ENCODE data around the gene PNLIP. TPM values are rescaled to one million over a fixed set of nuclear protein-coding genes. Genes with fewer than 3 reads are reported as not detected.

PNLIP gene
- total RNA-seq = not detected

GRCh38 chr10:116545756-116546155, at the start of gene PNLIP:
TSS of gene PNLIP (plus strand) at chr10:116545931. CDS start at chr10:116546093, 162 bp downstream.
- intact Hi-C loops (cut with DNase I) = no loop called here
- 86% methylated on average over 8 of the region's 8 CpGs for WGBS

DNA sequence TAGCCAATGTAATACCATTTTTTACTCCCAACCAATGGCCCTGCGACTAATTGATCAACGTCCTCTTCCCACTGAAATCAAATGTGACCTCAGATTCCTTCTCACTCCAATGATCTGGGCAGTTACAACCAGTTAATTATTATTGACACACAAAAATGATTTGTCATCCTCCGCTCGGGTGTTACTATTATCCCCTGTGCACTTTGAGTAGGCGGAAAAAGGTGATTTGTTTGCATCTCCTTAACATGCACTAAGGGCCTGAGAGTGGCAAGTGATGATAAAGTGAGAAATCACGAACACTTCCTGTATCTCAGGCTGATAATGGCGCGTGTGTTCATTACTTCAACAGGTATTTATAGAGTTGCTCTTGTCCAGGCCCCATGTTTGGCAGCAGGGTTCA, 40.9 kb upstream of the PNLIP start:
- DNase-seq (ENCODE audit: extremely low spot score) = peak; percentile 47
- WGBS = 66% methylated on average over 8 of the region's 8 CpGs
- Histone ChIP-seq H3K27me3 (no peaks in the 10 kb centered on the region), H3K27ac (replicated peaks in 1 of 4) (no peak overlapping the region), H3K4me3 (no peak overlapping the region), H3K36me3 (no peaks in the 10 kb centered on the region), H3K4me1 (no peaks in the 10 kb centered on the region), H3K9me3 (peaks cover 0 to 5% (median 0%) of the 10 kb centered on the region in 4 donors)
- no peak for TF ChIP-seq POLR2AphosphoS5 (IDR thresholded peaks at IDR 0.05)
- no peak for TF ChIP-seq EP300 (IDR thresholded peaks at IDR 0.05)
- no peak for TF ChIP-seq POLR2A (IDR thresholded peaks at IDR 0.05; ENCODE audit: low read depth)
- no peak for TF ChIP-seq CTCF (IDR thresholded peaks at IDR 0.05)
- intact Hi-C loops (cut with DNase I) = no loop called here

More at GRCh38 chr10:116545756-116546155, at the start of gene PNLIP:
- no peak for DNase-seq (ENCODE audit: extremely low spot score)
- no peak for TF ChIP-seq POLR2AphosphoS5 (IDR thresholded peaks at IDR 0.05)
- no peak for TF ChIP-seq EP300 (IDR thresholded peaks at IDR 0.05)
- TF ChIP-seq POLR2A (IDR thresholded peaks at IDR 0.05; ENCODE audit: low read depth) = no peak
- no peak for TF ChIP-seq CTCF (IDR thresholded peaks at IDR 0.05)
- Histone ChIP-seq H3K4me1 (no peaks in the 10 kb centered on the region), H3K27ac (replicated peaks in 1 of 4) (no peak within 1 kb of the TSS), H3K36me3 (no peaks in the 10 kb centered on the region), H3K27me3 (peaks cover 0 to 4% (median 0%) of the 10 kb centered on the region in 4 donors), H3K9me3 (no peaks in the 10 kb centered on the region), H3K4me3 (no peak within 1 kb of the TSS)

DNA sequence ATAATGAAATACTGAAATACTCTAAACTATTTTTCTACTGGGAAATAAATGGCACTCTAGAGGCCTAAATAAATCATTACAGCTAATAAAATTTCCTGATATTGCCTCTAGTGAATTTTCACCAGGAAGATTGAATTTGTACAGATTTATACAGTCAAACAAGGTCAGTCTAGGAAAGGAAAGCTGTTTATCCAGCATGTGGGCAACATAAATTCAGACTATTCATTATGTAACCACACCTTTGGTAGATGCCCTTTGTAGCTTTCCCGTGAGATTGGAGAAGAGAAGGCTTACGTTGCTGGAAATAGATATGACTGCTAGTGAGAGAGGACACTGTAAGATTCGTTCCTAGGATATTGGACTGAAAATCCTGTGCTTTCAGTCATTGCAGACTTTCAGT, 35.2 kb upstream of the PNLIP start:
- 77% methylated on average over 3 of the region's 3 CpGs for WGBS
- DNase-seq (ENCODE audit: extremely low spot score) = no peak
- no peaks in the 10 kb centered on the region for H3K4me1 ChIP-seq
- no peak overlapping the region for H3K27ac ChIP-seq (replicated peaks in 1 of 4)
- H3K9me3 ChIP-seq = no peaks in the 10 kb centered on the region
- H3K4me3 ChIP-seq = no peak overlapping the region
- TF ChIP-seq EP300 (IDR thresholded peaks at IDR 0.05) = no peak
- TF ChIP-seq CTCF (IDR thresholded peaks at IDR 0.05) = no peak
- TF ChIP-seq POLR2AphosphoS5 (IDR thresholded peaks at IDR 0.05) = no peak
- TF ChIP-seq POLR2A (IDR thresholded peaks at IDR 0.05; ENCODE audit: low read depth) = no peak
- intact Hi-C loops (cut with DNase I) = no loop called here
- H3K27me3 ChIP-seq = no peaks in the 10 kb centered on the region
- H3K36me3 ChIP-seq = no peaks in the 10 kb centered on the region

- DNase-seq (ENCODE audit: extremely low spot score) = peak; percentile 64
- H3K27me3 ChIP-seq = no peaks in the 10 kb centered on the region
Observed at GRCh38 chr10:116511365-116511764, 34.4 kb upstream of the PNLIP start.

More at GRCh38 chr10:116511365-116511764, 34.4 kb upstream of the PNLIP start:
- no peaks in the 10 kb centered on the region for H3K9me3 ChIP-seq
- H3K36me3 ChIP-seq = no peaks in the 10 kb centered on the region
- intact Hi-C loops (cut with DNase I) = no loop called here
- 70% methylated on average over 3 of the region's 3 CpGs for WGBS
- no peak for TF ChIP-seq POLR2A (IDR thresholded peaks at IDR 0.05; ENCODE audit: low read depth)
- no peak for TF ChIP-seq POLR2AphosphoS5 (IDR thresholded peaks at IDR 0.05)
- TF ChIP-seq EP300 (IDR thresholded peaks at IDR 0.05) = no peak
- no peak for TF ChIP-seq CTCF (IDR thresholded peaks at IDR 0.05)
- no peak overlapping the region for H3K27ac ChIP-seq (replicated peaks in 1 of 4)
- no peaks in the 10 kb centered on the region for H3K4me1 ChIP-seq
- no peak overlapping the region for H3K4me3 ChIP-seq
